ENCODE data around the gene MC2R. TPM values are rescaled to one million over a fixed set of nuclear protein-coding genes. Genes with fewer than 3 reads are reported as not detected.

Gene MC2R
- not detected for total RNA-seq
- total RNA-seq (2013) = 0.52 TPM
- 0 to 0.06 (median 0) reads per million in 29 experiments for total RNA-seq

DNA sequence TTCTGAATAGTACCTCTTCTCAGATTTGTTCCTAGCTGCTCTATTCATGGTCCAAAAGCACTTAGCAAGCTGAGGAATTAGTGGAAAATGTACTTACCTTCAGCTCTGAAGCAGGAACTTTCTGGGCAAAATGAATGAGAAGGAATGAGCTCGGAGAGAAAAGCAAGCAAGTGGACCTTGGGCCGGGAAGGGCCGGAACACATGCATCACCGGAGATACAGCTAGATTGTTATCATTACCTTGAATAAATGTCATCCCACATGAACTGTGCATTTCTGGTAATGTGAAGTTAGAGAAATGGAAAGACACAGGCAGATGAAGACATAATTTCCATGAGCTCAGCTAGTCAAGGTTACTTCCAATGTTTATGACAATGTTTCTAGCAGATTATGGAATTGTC, at the start of gene MC2R:
Gene MC2R (minus strand): TSS at position 146 of the 400 bp plus-strand sequence. CDS start 30,018 bp downstream, outside the sequence.
- Histone ChIP-seq H3K27ac (ENCODE audit: low read length) (no peak within 1 kb of the TSS), H3K27me3 (replicated peaks in 1 of 2; ENCODE audit: control insufficient read depth in 2 of 2, extremely low read depth in 1 of 2, insufficient read depth in 2 of 2, low read length in 1 of 2) (peaks cover 0 to 3% of the 10 kb centered on the region in 2 experiments), H3K9me3 (no peaks in the 10 kb centered on the region), H3K36me3 (ENCODE audit: control insufficient read depth in 2 of 2, extremely low read depth in 1 of 2, insufficient read depth in 1 of 2, low read length in 1 of 2) (no peaks in the 10 kb centered on the region), H3K4me3 (ENCODE audit: control insufficient read depth in 1 of 2, extremely low read depth in 1 of 2, low read length in 1 of 2) (no peak within 1 kb of the TSS), H3K4me1 (ENCODE audit: control insufficient read depth in 1 of 2, extremely low read depth in 1 of 2, insufficient read depth in 2 of 2, low read length in 2 of 2) (no peaks in the 10 kb centered on the region)
- WGBS (ENCODE audit: insufficient coverage) = no CpG with 5 or more reads among the region's 4 CpGs
- Mint-ChIP-seq H3K27me3 (peaks cover 2 to 4% of the 10 kb centered on the region in 2 donors), H3K4me3 (no peak within 1 kb of the TSS), H3K4me1 (no peaks in the 10 kb centered on the region), H3K27ac (no peak within 1 kb of the TSS), H3K36me3 (no peaks in the 10 kb centered on the region), H3K9me3 (no peaks in the 10 kb centered on the region)
- DNase-seq = no peak
- ChIA-PET CTCF (no interaction called here), POLR2A (no interaction called here)
- no peak for ATAC-seq (replicated peaks in 1 of 4)

DNA sequence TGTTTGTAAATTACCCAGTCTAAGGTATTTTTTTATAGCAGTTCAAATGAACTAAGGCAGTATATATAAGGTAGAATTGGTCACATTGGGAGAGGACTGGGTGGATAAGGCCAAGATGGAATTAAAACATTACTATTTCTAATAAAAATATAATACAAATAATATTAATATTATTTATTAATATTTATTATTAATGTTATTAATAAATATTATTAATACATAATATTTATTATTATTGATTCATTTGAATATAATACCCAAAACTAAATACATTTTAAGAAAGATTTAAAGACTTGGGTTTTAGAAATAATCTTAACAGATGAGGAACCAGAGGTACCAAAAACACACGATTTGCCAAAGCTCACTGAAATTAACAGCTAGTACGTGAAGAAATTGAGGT, 30.5 kb upstream of the MC2R start:
- H3K4me1 ChIP-seq (ENCODE audit: control insufficient read depth in 1 of 2, extremely low read depth in 1 of 2, insufficient read depth in 2 of 2, low read length in 2 of 2) = no peaks in the 10 kb centered on the region
- no CpG with 5 or more reads among the region's 2 CpGs for WGBS (ENCODE audit: insufficient coverage)
- H3K9me3 ChIP-seq = no peaks in the 10 kb centered on the region
- CTCF ChIA-PET = no interaction called here
- no peak overlapping the region for H3K4me3 ChIP-seq (ENCODE audit: control insufficient read depth in 1 of 2, extremely low read depth in 1 of 2, low read length in 1 of 2)
- Mint-ChIP-seq H3K9me3 (peaks cover 6 to 12% (median 10%) of the 10 kb centered on the region in 3 donors), H3K4me1 (no peaks in the 10 kb centered on the region), H3K27me3 (no peaks in the 10 kb centered on the region), H3K4me3 (no peak overlapping the region), H3K36me3 (no peaks in the 10 kb centered on the region), H3K27ac (no peak overlapping the region)
- H3K27ac ChIP-seq (ENCODE audit: low read length) = no peak overlapping the region
- POLR2A ChIA-PET = no interaction called here
- DNase-seq (no peak), ATAC-seq (replicated peaks in 1 of 4) (no peak)
- peaks cover 0 to 2% of the 10 kb centered on the region in 2 experiments for H3K27me3 ChIP-seq (replicated peaks in 1 of 2; ENCODE audit: control insufficient read depth in 2 of 2, extremely low read depth in 1 of 2, insufficient read depth in 2 of 2, low read length in 1 of 2)
- H3K36me3 ChIP-seq (ENCODE audit: control insufficient read depth in 2 of 2, extremely low read depth in 1 of 2, insufficient read depth in 1 of 2, low read length in 1 of 2) = no peaks in the 10 kb centered on the region

DNA sequence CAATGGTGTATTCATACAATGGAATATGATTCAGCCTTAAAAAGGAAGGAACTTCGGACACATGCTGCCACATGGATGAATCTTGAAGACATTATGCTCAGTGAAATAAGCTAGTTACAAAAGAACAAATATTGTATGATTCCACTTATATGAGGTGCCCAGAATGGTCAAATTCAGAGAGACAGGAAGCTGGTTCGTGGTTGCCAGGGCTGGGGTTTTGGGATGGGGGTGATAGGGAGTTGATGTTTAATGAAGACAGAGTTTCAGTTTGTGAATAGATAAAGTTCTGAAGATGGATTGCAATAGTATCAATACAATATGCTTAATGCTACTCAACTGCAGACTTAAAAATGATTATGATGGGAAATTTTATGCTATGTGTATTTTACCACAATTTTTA, 28.0 kb upstream of the MC2R start:
- Histone ChIP-seq H3K36me3 (ENCODE audit: control insufficient read depth in 2 of 2, extremely low read depth in 1 of 2, insufficient read depth in 1 of 2, low read length in 1 of 2) (no peaks in the 10 kb centered on the region), H3K27ac (ENCODE audit: low read length) (no peak overlapping the region), H3K9me3 (no peaks in the 10 kb centered on the region), H3K4me3 (ENCODE audit: control insufficient read depth in 1 of 2, extremely low read depth in 1 of 2, low read length in 1 of 2) (no peak overlapping the region), H3K27me3 (replicated peaks in 1 of 2; ENCODE audit: control insufficient read depth in 2 of 2, extremely low read depth in 1 of 2, insufficient read depth in 2 of 2, low read length in 1 of 2) (peaks cover 0 to 2% of the 10 kb centered on the region in 2 experiments), H3K4me1 (ENCODE audit: control insufficient read depth in 1 of 2, extremely low read depth in 1 of 2, insufficient read depth in 2 of 2, low read length in 2 of 2) (no peaks in the 10 kb centered on the region)
- ChIA-PET POLR2A (no interaction called here), CTCF (no interaction called here)
- no CpG with 5 or more reads among the region's 2 CpGs for WGBS (ENCODE audit: insufficient coverage)
- H3K9me3 Mint-ChIP-seq = peaks cover 6 to 10% (median 7%) of the 10 kb centered on the region in 3 donors
- H3K4me3 Mint-ChIP-seq = no peak overlapping the region
- H3K27ac Mint-ChIP-seq = no peak overlapping the region
- no peak for ATAC-seq (replicated peaks in 1 of 4)
- peaks cover 0 to 5% of the 10 kb centered on the region in 2 donors for H3K27me3 Mint-ChIP-seq
- no peaks in the 10 kb centered on the region for H3K4me1 Mint-ChIP-seq
- no peak for DNase-seq
- no peaks in the 10 kb centered on the region for H3K36me3 Mint-ChIP-seq

DNA sequence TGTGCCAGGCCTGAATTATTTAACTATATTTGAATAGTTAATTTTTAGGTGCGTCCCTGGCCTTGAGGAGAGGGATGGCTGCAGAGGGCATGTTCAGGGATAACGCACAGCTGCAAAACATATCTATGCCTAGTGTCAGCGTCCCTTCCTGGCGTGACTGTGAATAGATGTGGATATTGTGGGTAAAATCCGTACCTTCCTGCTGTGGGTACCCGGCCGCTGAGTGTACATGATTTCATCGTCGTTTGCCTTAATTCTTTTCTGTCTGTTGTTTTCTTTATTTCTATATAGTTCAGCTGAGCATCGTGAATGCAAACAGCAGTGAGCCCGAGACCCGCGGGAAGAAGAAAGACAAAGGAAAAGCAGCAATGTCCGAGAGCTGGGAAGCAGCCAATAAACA, 25.0 kb upstream of the MC2R start:
- DNase-seq = no peak
- Histone ChIP-seq H3K4me1 (ENCODE audit: control insufficient read depth in 1 of 2, extremely low read depth in 1 of 2, insufficient read depth in 2 of 2, low read length in 2 of 2) (no peaks in the 10 kb centered on the region), H3K4me3 (ENCODE audit: control insufficient read depth in 1 of 2, extremely low read depth in 1 of 2, low read length in 1 of 2) (no peak overlapping the region), H3K27ac (ENCODE audit: low read length) (no peak overlapping the region), H3K9me3 (no peaks in the 10 kb centered on the region), H3K27me3 (replicated peaks in 1 of 2; ENCODE audit: control insufficient read depth in 2 of 2, extremely low read depth in 1 of 2, insufficient read depth in 2 of 2, low read length in 1 of 2) (peaks cover 0 to 2% of the 10 kb centered on the region in 2 experiments), H3K36me3 (ENCODE audit: control insufficient read depth in 2 of 2, extremely low read depth in 1 of 2, insufficient read depth in 1 of 2, low read length in 1 of 2) (no peaks in the 10 kb centered on the region)
- no peak overlapping the region for H3K27ac Mint-ChIP-seq
- POLR2A ChIA-PET = no interaction called here
- WGBS (ENCODE audit: insufficient coverage) = 87% methylated on average over 11 of the region's 14 CpGs
- H3K36me3 Mint-ChIP-seq = no peaks in the 10 kb centered on the region
- ATAC-seq (replicated peaks in 1 of 4) = no peak
- peaks cover 2 to 5% of the 10 kb centered on the region in 2 donors for H3K27me3 Mint-ChIP-seq
- H3K4me1 Mint-ChIP-seq = no peaks in the 10 kb centered on the region
- no peak overlapping the region for H3K4me3 Mint-ChIP-seq
- H3K9me3 Mint-ChIP-seq = peaks cover 0 to 6% (median 6%) of the 10 kb centered on the region in 3 donors
- CTCF ChIA-PET = no interaction called here

DNA sequence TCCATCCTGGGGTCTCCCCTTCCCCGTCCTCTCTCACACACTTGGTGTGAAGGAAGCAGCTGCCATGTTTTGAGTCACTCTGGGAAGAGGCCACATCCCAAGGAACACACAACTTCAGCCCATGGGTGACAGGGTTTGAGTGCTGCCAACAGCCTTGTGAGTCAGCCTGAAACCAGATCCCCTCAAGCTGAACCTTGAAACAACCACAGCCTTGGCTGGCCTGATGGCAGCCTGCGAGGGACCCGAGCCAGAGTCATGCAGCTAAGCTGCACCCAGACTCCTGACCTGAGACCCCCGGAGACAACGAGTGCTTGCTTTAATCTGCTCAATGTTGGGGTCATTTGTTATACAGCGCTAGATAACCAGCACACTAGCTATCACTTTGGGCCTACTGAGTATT, 19.3 kb upstream of the MC2R start:
- Mint-ChIP-seq H3K36me3 (no peaks in the 10 kb centered on the region), H3K27ac (no peak overlapping the region), H3K4me3 (no peak overlapping the region), H3K4me1 (no peaks in the 10 kb centered on the region), H3K9me3 (peaks cover 0 to 3% (median under 1%) of the 10 kb centered on the region in 3 donors), H3K27me3 (peaks cover 5% of the 10 kb centered on the region in 2 donors)
- CTCF ChIA-PET = no interaction called here
- ATAC-seq (replicated peaks in 1 of 4) (peak in 1 of 4 experiments; percentile 17), DNase-seq (no peak)
- Histone ChIP-seq H3K36me3 (ENCODE audit: control insufficient read depth in 2 of 2, extremely low read depth in 1 of 2, insufficient read depth in 1 of 2, low read length in 1 of 2) (no peaks in the 10 kb centered on the region), H3K4me1 (ENCODE audit: control insufficient read depth in 1 of 2, extremely low read depth in 1 of 2, insufficient read depth in 2 of 2, low read length in 2 of 2) (no peaks in the 10 kb centered on the region), H3K27ac (ENCODE audit: low read length) (no peak overlapping the region), H3K9me3 (no peaks in the 10 kb centered on the region), H3K4me3 (ENCODE audit: control insufficient read depth in 1 of 2, extremely low read depth in 1 of 2, low read length in 1 of 2) (no peak overlapping the region), H3K27me3 (replicated peaks in 1 of 2; ENCODE audit: control insufficient read depth in 2 of 2, extremely low read depth in 1 of 2, insufficient read depth in 2 of 2, low read length in 1 of 2) (no peaks in the 10 kb centered on the region)
- POLR2A ChIA-PET = no interaction called here
- 82% methylated on average over 4 of the region's 6 CpGs for WGBS (ENCODE audit: insufficient coverage)

DNA sequence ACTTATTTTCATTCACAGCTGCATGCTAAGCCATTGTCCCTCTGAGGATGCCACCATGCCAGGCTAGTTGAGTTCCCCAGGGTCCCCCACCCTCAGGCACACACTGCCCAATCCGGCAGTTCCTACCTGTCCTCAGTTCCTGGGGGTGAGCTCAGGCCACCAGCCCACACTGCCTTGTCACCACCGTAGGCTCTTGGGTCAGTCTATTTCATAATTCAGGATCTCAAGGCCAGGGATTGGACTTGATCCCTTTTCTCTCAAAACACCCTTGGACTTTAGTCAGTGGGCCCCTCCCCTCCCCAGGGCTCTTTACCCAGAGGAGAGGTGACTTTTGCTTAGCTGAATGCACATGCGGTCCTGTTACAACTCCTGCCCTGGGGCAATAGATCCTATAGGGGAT, 18.7 kb upstream of the MC2R start:
- Mint-ChIP-seq H3K36me3 (no peaks in the 10 kb centered on the region), H3K27me3 (peaks cover 5% of the 10 kb centered on the region in 2 donors), H3K4me1 (no peaks in the 10 kb centered on the region), H3K27ac (no peak overlapping the region), H3K4me3 (no peak overlapping the region), H3K9me3 (peaks cover 4 to 9% (median 5%) of the 10 kb centered on the region in 3 donors)
- POLR2A ChIA-PET = no interaction called here
- Histone ChIP-seq H3K4me3 (ENCODE audit: control insufficient read depth in 1 of 2, extremely low read depth in 1 of 2, low read length in 1 of 2) (no peak overlapping the region), H3K27me3 (replicated peaks in 1 of 2; ENCODE audit: control insufficient read depth in 2 of 2, extremely low read depth in 1 of 2, insufficient read depth in 2 of 2, low read length in 1 of 2) (no peaks in the 10 kb centered on the region), H3K9me3 (no peaks in the 10 kb centered on the region), H3K36me3 (ENCODE audit: control insufficient read depth in 2 of 2, extremely low read depth in 1 of 2, insufficient read depth in 1 of 2, low read length in 1 of 2) (no peaks in the 10 kb centered on the region), H3K4me1 (ENCODE audit: control insufficient read depth in 1 of 2, extremely low read depth in 1 of 2, insufficient read depth in 2 of 2, low read length in 2 of 2) (no peaks in the 10 kb centered on the region), H3K27ac (ENCODE audit: low read length) (no peak overlapping the region)
- DNase-seq (no peak), ATAC-seq (replicated peaks in 1 of 4) (no peak)
- 100% methylated on average over 1 of the region's 3 CpGs for WGBS (ENCODE audit: insufficient coverage)
- CTCF ChIA-PET = no interaction called here
